Measurements from ENCODE around the gene KMT2B. TPM values are rescaled to one million over a fixed set of nuclear protein-coding genes. Genes with fewer than 3 reads are reported as not detected.

The KMT2B gene
- total RNA-seq, 1 donor from 2014 or later = 70.2 TPM

- Mint-ChIP-seq H3K9me3 (ENCODE audit: low read depth) (no peaks in the 10 kb centered on the region), H3K4me3 (ENCODE audit: low read depth) (peak overlapping the region; percentile 34), H3K27me3 (peaks cover 20% of the 10 kb centered on the region), H3K36me3 (ENCODE audit: insufficient read depth) (peaks cover 13% of the 10 kb centered on the region), H3K4me1 (ENCODE audit: low read depth) (peaks cover 12% of the 10 kb centered on the region), H3K27ac (peak overlapping the region; percentile 6)
- DNase-seq (ENCODE audit: low spot score, unreplicated experiment) = no peak
- TF ChIP-seq CTCF (IDR thresholded peaks at IDR 0.05; ENCODE audit: unreplicated experiment) = no peak
These were observed 38.0 kb downstream of the KMT2B start for GRCh38 chr19:35755550-35756376.

- H3K36me3 Mint-ChIP-seq (ENCODE audit: insufficient read depth) = peaks cover 13% of the 10 kb centered on the region
- peak within 1 kb of the TSS; percentile 94 for H3K4me3 Mint-ChIP-seq (ENCODE audit: low read depth)
- peak within 1 kb of the TSS; percentile 91 for H3K27ac Mint-ChIP-seq
- H3K27me3 Mint-ChIP-seq = peaks cover 20% of the 10 kb centered on the region
- peaks cover 12% of the 10 kb centered on the region for H3K4me1 Mint-ChIP-seq (ENCODE audit: low read depth)
- no peak for TF ChIP-seq CTCF (IDR thresholded peaks at IDR 0.05; ENCODE audit: unreplicated experiment)
- no peaks in the 10 kb centered on the region for H3K9me3 Mint-ChIP-seq (ENCODE audit: low read depth)
- DNase-seq (ENCODE audit: low spot score, unreplicated experiment) = no peak
These were observed 38.8 kb downstream of the KMT2B start, which contains the start of gene HSPB6 for GRCh38 chr19:35756377-35757230. TSS of gene HSPB6 (minus strand) at chr19:35757029. CDS start at chr19:35757008, 21 bp downstream.

GRCh38 chr19:35757231-35757748 is 39.5 kb downstream of the KMT2B start:
- DNase-seq (ENCODE audit: low spot score, unreplicated experiment) = no peak
- H3K9me3 Mint-ChIP-seq (ENCODE audit: low read depth) = no peaks in the 10 kb centered on the region
- peak overlapping the region; percentile 94 for H3K4me3 Mint-ChIP-seq (ENCODE audit: low read depth)
- no peak for TF ChIP-seq CTCF (IDR thresholded peaks at IDR 0.05; ENCODE audit: unreplicated experiment)
- peaks cover 20% of the 10 kb centered on the region for H3K27me3 Mint-ChIP-seq
- peaks cover 12% of the 10 kb centered on the region for H3K4me1 Mint-ChIP-seq (ENCODE audit: low read depth)
- peaks cover 17% of the 10 kb centered on the region for H3K36me3 Mint-ChIP-seq (ENCODE audit: insufficient read depth)
- peak overlapping the region; percentile 91 for H3K27ac Mint-ChIP-seq

GRCh38 chr19:35757749-35758608 is 40.2 kb downstream of the KMT2B start, which contains the start of gene PROSER3:
TSS of gene PROSER3 (plus strand) at chr19:35758176. CDS start at chr19:35758216, 40 bp downstream.
- peak within 1 kb of the TSS; percentile 91 for H3K27ac Mint-ChIP-seq

More at GRCh38 chr19:35757749-35758608, 40.2 kb downstream of the KMT2B start, which contains the start of gene PROSER3:
- peak; percentile 97 for DNase-seq (ENCODE audit: low spot score, unreplicated experiment)
- Mint-ChIP-seq H3K4me1 (ENCODE audit: low read depth) (peaks cover 12% of the 10 kb centered on the region), H3K9me3 (ENCODE audit: low read depth) (no peaks in the 10 kb centered on the region), H3K4me3 (ENCODE audit: low read depth) (peak within 1 kb of the TSS; percentile 94), H3K36me3 (ENCODE audit: insufficient read depth) (peaks cover 17% of the 10 kb centered on the region), H3K27me3 (peaks cover 20% of the 10 kb centered on the region)
- no peak for TF ChIP-seq CTCF (IDR thresholded peaks at IDR 0.05; ENCODE audit: unreplicated experiment)
